ENCODE data around the gene HMG20A.

DNA sequence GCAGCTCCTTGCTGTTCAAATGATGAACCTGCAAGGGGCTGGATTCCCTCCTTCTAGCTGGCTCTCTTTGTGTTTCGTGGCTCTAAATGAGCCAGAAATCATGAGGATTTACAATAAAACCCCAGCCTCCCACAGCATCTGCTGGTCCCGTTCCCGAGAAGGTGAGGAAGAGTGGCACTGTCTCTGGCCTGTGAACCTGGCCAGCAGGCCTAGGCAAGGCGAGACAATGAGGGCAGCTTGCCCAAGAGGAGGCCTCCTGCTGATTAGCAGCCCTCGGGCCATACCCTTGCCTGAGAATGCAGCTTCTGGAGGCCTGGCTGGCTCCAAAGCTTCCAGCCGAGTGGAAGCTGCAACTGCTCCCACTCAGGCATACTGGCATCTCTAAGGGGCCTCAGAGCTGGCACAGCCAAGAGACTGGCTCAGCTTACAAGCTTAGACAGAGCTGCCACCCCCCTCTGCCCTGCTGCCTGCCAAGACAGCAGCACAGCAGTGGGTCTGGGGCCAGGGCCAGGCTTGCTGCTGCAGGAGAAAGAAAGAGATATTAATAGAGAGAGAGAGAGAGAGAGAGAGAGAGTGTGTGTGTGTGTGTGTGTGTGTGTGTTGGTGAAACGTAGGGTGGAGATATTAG, 76.5 kb downstream of the HMG20A start:
- TF ChIP-seq IFI16 (CRISPR knock-in tag; IDR thresholded peaks at IDR 0.05) (no peak), BCOR (IDR thresholded peaks at IDR 0.05) (no peak), ZNF232 (CRISPR knock-in tag; IDR thresholded peaks at IDR 0.05) (no peak), ZNF311 (CRISPR knock-in tag; IDR thresholded peaks at IDR 0.05) (no peak), SREBF1 (IDR thresholded peaks at IDR 0.05; ENCODE audit: borderline replicate concordance, low read depth, low read length) (no peak), HCFC1 (IDR thresholded peaks at IDR 0.05; ENCODE audit: low read depth, low read length) (no peak), TRIM24 (IDR thresholded peaks at IDR 0.05) (no peak), RAD21 (CRISPR knock-in tag; conservative IDR thresholded peaks at IDR 0.05 in 1 of 2, IDR thresholded peaks at IDR 0.05 in 1 of 2) (no peak)
- TF ChIP-seq, protein P1, sequence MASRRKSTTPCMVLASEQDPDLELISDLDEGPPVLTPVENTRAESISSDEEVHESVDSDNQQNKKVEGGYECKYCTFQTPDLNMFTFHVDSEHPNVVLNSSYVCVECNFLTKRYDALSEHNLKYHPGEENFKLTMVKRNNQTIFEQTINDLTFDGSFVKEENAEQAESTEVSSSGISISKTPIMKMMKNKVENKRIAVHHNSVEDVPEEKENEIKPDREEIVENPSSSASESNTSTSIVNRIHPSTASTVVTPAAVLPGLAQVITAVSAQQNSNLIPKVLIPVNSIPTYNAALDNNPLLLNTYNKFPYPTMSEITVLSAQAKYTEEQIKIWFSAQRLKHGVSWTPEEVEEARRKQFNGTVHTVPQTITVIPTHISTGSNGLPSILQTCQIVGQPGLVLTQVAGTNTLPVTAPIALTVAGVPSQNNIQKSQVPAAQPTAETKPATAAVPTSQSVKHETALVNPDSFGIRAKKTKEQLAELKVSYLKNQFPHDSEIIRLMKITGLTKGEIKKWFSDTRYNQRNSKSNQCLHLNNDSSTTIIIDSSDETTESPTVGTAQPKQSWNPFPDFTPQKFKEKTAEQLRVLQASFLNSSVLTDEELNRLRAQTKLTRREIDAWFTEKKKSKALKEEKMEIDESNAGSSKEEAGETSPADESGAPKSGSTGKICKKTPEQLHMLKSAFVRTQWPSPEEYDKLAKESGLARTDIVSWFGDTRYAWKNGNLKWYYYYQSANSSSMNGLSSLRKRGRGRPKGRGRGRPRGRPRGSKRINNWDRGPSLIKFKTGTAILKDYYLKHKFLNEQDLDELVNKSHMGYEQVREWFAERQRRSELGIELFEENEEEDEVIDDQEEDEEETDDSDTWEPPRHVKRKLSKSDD (conservative IDR thresholded peaks at IDR 0.05; ENCODE audit: low read length), result no peak
- TF ChIP-seq, protein P2, sequence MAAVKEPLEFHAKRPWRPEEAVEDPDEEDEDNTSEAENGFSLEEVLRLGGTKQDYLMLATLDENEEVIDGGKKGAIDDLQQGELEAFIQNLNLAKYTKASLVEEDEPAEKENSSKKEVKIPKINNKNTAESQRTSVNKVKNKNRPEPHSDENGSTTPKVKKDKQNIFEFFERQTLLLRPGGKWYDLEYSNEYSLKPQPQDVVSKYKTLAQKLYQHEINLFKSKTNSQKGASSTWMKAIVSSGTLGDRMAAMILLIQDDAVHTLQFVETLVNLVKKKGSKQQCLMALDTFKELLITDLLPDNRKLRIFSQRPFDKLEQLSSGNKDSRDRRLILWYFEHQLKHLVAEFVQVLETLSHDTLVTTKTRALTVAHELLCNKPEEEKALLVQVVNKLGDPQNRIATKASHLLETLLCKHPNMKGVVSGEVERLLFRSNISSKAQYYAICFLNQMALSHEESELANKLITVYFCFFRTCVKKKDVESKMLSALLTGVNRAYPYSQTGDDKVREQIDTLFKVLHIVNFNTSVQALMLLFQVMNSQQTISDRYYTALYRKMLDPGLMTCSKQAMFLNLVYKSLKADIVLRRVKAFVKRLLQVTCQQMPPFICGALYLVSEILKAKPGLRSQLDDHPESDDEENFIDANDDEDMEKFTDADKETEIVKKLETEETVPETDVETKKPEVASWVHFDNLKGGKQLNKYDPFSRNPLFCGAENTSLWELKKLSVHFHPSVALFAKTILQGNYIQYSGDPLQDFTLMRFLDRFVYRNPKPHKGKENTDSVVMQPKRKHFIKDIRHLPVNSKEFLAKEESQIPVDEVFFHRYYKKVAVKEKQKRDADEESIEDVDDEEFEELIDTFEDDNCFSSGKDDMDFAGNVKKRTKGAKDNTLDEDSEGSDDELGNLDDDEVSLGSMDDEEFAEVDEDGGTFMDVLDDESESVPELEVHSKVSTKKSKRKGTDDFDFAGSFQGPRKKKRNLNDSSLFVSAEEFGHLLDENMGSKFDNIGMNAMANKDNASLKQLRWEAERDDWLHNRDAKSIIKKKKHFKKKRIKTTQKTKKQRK (IDR thresholded peaks at IDR 0.05; ENCODE audit: borderline replicate concordance, low read depth, low read length), result no peak
